Pancreas (tissue), 10 donors: ENCODE measurements around the gene PROCA1. TPM values are rescaled to one million over a fixed set of nuclear protein-coding genes. Genes with fewer than 3 reads are reported as not detected.

Experiments used
- ATAC-seq, 4 donors: fragments of 200-7000 bp; cut with Tn5 transposase; one replicate each; pipeline versions ENCODE4 v1.8.0 to v1.9.1; 2020; ENCODE audit warnings: mild to moderate bottlenecking in 4 of 4, moderate library complexity in 4 of 4
- DNase-seq, 6 donors: peaks; one replicate each; pipeline ENCODE4 v3.0.0-alpha.2; 2020
- FAIRE-seq: peaks from 2 replicates; lab custom pipeline; 2012; peaks lifted over from hg19 to GRCh38; lab: Jason Lieb, UNC
- H3K27ac ChIP-seq, 4 donors: fragments of 200-600 bp; sonication (generic); 1 replicate in 3 of 4; 2 replicates in 1 of 4; pipeline versions ENCODE4 v1.5.0 to v1.8.0; 2020
- H3K27me3 ChIP-seq, 4 donors: fragments of 200-600 bp; one replicate each; pipeline ENCODE4 v1.8.0; 2021
- H3K36me3 ChIP-seq, 3 donors: fragments of 200-600 bp; sonication (generic) in 1 of 3; one replicate each; pipeline versions ENCODE4 v1.5.0 to v1.8.0; 2020 to 2021
- H3K4me1 ChIP-seq, 3 donors: fragments of 200-600 bp; one replicate each; pipeline ENCODE4 v1.8.0; 2021
- H3K4me3 ChIP-seq, 4 donors: fragments of 200-600 bp; sonication (generic) in 2 of 4; one replicate each; pipeline versions ENCODE4 v1.5.0 to v1.8.0; 2020 to 2021
- H3K9me3 ChIP-seq, 4 donors: fragments of 200-600 bp; one replicate each; pipeline ENCODE4 v1.8.0; 2021
- CTCF ChIP-seq, 4 donors: fragments of 200-600 bp; sonication (generic) in 3 of 4; IDR thresholded peaks; one replicate each; pipeline versions ENCODE4 v1.5.0 to v1.8.0; 2021; ENCODE audit warnings: antibody characterized with exemption in 4 of 4
- WGBS, 2 donors: extraction: QIAGEN DNeasy Blood & Tissue Kit; methylation state at CpG; one replicate each; pipeline ENCODE4 v1.1.7; 2013; 5-methylcytosine and 5-hydroxymethylcytosine counted together
- intact Hi-C, 3 donors: fragments of 100-400 bp; cut with DNase I; formaldehyde crosslinking; loops; one replicate each; pipeline versions ENCODE4 v1.11.1 to v1.14.2; 2022
- polyA plus RNA-seq, 2 donors: library from polyadenylated mRNA; stranded (reverse); fragments of 200-250 nt; gene quantifications; one replicate each; pipeline ENCODE4 v1.2.3, GENCODE V29; 2013
- total RNA-seq, 6 donors: library from RNA; stranded (reverse); fragmentation: NEBNext Ultra II Directional in 4 of 6; extraction: Animal tissue kit (Norgen Biotek cat#: 25700) in 4 of 6; gene quantifications; one replicate each; pipeline versions ENCODE4 v1.2.1 to v1.2.4, GENCODE V29; 2021 to 2023
- donor health status: healthy with polysubstance abuse.
- donor health status: DM: no; HTN: no; CAD: no; lungs with moderate emphysema.
- donor health status: DM: no; HTN: no; CAD: no.
- donor health status: control.
- donor health status: control.
- donor health status: Bipolar disorder and iron deficiency.
- donor health status: DM: yes; HTN: yes; CAD: no.
- donor health status: DM: no; HTN: no; CAD: no.
- donor health status: DM: no; HTN: no; CAD: no.
- donor health status: DM: yes; HTN: yes; CAD: no.

Gene PROCA1
- total and polyA plus RNA-seq, 8 donors, result 0.19 to 3.1 (median 0.43) TPM

GRCh38 chr17:28734712-28735241 lies 23.1 kb upstream of the PROCA1 start:
- ATAC-seq (no peak), FAIRE-seq (no peak), DNase-seq (peak in 1 of 6 donors; percentile 3)
- Histone ChIP-seq H3K27ac (no peak overlapping the region), H3K4me1 (no peaks in the 10 kb centered on the region), H3K4me3 (no peak overlapping the region), H3K36me3 (no peaks in the 10 kb centered on the region), H3K9me3 (no peaks in the 10 kb centered on the region), H3K27me3 (no peaks in the 10 kb centered on the region)
- TF ChIP-seq CTCF (IDR thresholded peaks at IDR 0.05), result no peak
- 88% methylated on average over 10 of the region's 10 CpGs for WGBS, 2 donors
- intact Hi-C loops, result no loop called here

GRCh38 chr17:28733346-28733745 lies 21.7 kb upstream of the PROCA1 start:
- no peak for TF ChIP-seq CTCF (IDR thresholded peaks at IDR 0.05)
- ATAC-seq, result no peak
- H3K4me3 ChIP-seq, result no peak overlapping the region
- no peaks in the 10 kb centered on the region for H3K27me3 ChIP-seq
- intact Hi-C loops, result no loop called here
- H3K4me1 ChIP-seq, result peaks cover 0 to 5% (median 0%) of the 10 kb centered on the region in 3 donors
- 88 to 93% methylated on average over 1 of the region's 1 CpG for whole genome bisulfite sequencing, 2 donors
- H3K9me3 ChIP-seq, result no peaks in the 10 kb centered on the region
- FAIRE-seq, result no peak
- DNase-seq, result no peak
- H3K36me3 ChIP-seq, result no peaks in the 10 kb centered on the region
- H3K27ac ChIP-seq, result no peak overlapping the region

GRCh38 chr17:28729950-28730330 lies 18.3 kb upstream of the PROCA1 start:
- peaks cover 0 to 13% (median 0%) of the 10 kb centered on the region in 3 donors for H3K4me1 ChIP-seq
- ATAC-seq, result no peak
- no peaks in the 10 kb centered on the region for H3K36me3 ChIP-seq
- peak in 1 of 6 donors; percentile 13 for DNase-seq
- intact Hi-C loops, result no loop called here
- no peak overlapping the region for H3K4me3 ChIP-seq
- no peak for TF ChIP-seq CTCF (IDR thresholded peaks at IDR 0.05)
- no peaks in the 10 kb centered on the region for H3K9me3 ChIP-seq
- no peak overlapping the region for H3K27ac ChIP-seq
- H3K27me3 ChIP-seq, result no peaks in the 10 kb centered on the region
- 87% methylated on average over 10 to 11 of the region's 11 CpGs for WGBS, 2 donors
- no peak for FAIRE-seq

- peak within 1 kb of the TSS; percentile 46 to 84 (median 59) for H3K4me3 ChIP-seq
- H3K4me1 ChIP-seq, result peaks cover 0 to 17% (median 0%) of the 10 kb centered on the region in 3 donors
- peak within 1 kb of the TSS; percentile 93 to 99 (median 97) for H3K27ac ChIP-seq
- DNase-seq (peak; percentile 94 to 99 (median 98)), ATAC-seq (peak; percentile 64 to 80 (median 71)), FAIRE-seq (peak; percentile 60)
- H3K27me3 ChIP-seq, result no peaks in the 10 kb centered on the region
- WGBS, 2 donors, result 0 to 1% methylated on average over 58 to 64 of the region's 64 CpGs
- no peaks in the 10 kb centered on the region for H3K9me3 ChIP-seq
- intact Hi-C loops, result no loop called here
- H3K36me3 ChIP-seq, result peaks cover 0 to 10% (median 9%) of the 10 kb centered on the region in 3 donors
- no peak for TF ChIP-seq CTCF (IDR thresholded peaks at IDR 0.05)
Measured at GRCh38 chr17:28728364-28729200, 16.9 kb upstream of the PROCA1 start, which contains the start of gene NEK8. NEK8 (plus strand) TSS chr17:28728788; CDS start chr17:28728814, 26 bp downstream.
